ENCODE results near the gene SBF2. TPM values are rescaled to one million over a fixed set of nuclear protein-coding genes. Genes with fewer than 3 reads are reported as not detected.

Gene SBF2
- total and polyA plus RNA-seq, 2 of the 13 experiments (the other 11 are each of a cell fraction or from before 2014, with no cell fraction given) = 24.0 to 45.8 TPM

DNA sequence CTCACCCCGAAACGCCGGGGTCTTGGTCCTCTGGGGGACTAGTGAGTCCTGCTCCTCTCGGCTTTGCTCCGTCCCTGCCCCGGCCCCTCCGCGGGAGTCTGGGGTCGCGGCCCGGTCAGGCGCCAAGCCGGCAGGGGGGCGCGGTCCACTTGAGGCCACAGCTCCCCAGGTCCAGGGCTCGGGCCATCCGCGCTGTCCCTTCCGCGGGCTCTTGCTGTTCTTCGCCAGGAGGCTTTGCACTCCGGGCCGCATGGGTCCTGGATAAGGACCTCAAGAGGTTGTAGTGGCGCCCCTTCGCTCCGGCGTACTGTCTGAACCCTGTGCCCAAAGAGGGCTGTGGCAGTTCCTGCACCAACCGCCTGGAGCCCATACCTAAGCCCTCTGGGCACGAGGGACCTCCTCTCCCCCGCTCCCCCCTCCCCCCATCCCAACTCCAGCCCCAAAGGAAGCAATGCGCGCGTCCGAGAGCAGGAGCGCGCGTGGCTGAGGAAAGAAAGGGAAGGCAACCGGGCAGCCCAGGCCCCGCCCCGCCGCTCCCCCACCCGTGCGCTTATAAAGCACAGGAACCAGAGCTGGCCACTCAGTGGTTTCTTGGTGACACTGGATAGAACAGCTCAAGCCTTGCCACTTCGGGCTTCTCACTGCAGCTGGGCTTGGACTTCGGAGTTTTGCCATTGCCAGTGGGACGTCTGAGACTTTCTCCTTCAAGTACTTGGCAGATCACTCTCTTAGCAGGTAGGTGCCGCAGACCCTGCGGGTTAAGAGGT is 10.7 kb upstream of the SBF2 start, which contains the start of gene ADM (continued):
- TF ChIP-seq SMAD9 (CRISPR knock-in tag; IDR thresholded peaks at IDR 0.05) (0 out of 2 replicates have a peak, but pooled peaks have one; percentile 40), ZNF160 (CRISPR knock-in tag; IDR thresholded peaks at IDR 0.05) (no peak), KDM5A (IDR thresholded peaks at IDR 0.05; ENCODE audit: borderline replicate concordance, low read length) (peak; percentile 43; the same call in 1 of the 2 replicates), GPN1 (CRISPR knock-in tag; IDR thresholded peaks at IDR 0.05; ENCODE audit: borderline replicate concordance) (no peak), MYNN (CRISPR knock-in tag; IDR thresholded peaks at IDR 0.05; ENCODE audit: low read depth) (no peak), PRDM4 (CRISPR knock-in tag; IDR thresholded peaks at IDR 0.05; ENCODE audit: borderline replicate concordance) (no peak), ZNF503 (CRISPR knock-in tag; IDR thresholded peaks at IDR 0.05) (no peak; the same call in 1 of the 2 replicates), SALL1 (CRISPR knock-in tag; IDR thresholded peaks at IDR 0.05) (peak; percentile 56), ZNF441 (CRISPR knock-in tag; IDR thresholded peaks at IDR 0.05; ENCODE audit: borderline replicate concordance) (no peak; the same call in 1 of the 2 replicates), PITX1 (CRISPR knock-in tag; IDR thresholded peaks at IDR 0.05) (peak; percentile 70), BRD4 (CRISPR knock-in tag; IDR thresholded peaks at IDR 0.05) (peak; percentile 10; the same call in 1 of the 2 replicates), JUND (CRISPR knock-in tag; IDR thresholded peaks at IDR 0.05) (no peak), ZNF672 (CRISPR knock-in tag; IDR thresholded peaks at IDR 0.05) (no peak), HOXA3 (CRISPR knock-in tag; IDR thresholded peaks at IDR 0.05) (peak; percentile 63), THRA (CRISPR knock-in tag; IDR thresholded peaks at IDR 0.05; ENCODE audit: borderline replicate concordance) (peak; percentile 55), ZNF513 (CRISPR knock-in tag; conservative IDR thresholded peaks at IDR 0.05) (no peak), KDM2A (CRISPR knock-in tag; IDR thresholded peaks at IDR 0.05; ENCODE audit: borderline replicate concordance, low read depth) (peak; percentile 80), ADNP (CRISPR knock-in tag; IDR thresholded peaks at IDR 0.05) (no peak), RFX3 (CRISPR knock-in tag; IDR thresholded peaks at IDR 0.05) (no peak)
- TF ChIP-seq, protein P1, sequence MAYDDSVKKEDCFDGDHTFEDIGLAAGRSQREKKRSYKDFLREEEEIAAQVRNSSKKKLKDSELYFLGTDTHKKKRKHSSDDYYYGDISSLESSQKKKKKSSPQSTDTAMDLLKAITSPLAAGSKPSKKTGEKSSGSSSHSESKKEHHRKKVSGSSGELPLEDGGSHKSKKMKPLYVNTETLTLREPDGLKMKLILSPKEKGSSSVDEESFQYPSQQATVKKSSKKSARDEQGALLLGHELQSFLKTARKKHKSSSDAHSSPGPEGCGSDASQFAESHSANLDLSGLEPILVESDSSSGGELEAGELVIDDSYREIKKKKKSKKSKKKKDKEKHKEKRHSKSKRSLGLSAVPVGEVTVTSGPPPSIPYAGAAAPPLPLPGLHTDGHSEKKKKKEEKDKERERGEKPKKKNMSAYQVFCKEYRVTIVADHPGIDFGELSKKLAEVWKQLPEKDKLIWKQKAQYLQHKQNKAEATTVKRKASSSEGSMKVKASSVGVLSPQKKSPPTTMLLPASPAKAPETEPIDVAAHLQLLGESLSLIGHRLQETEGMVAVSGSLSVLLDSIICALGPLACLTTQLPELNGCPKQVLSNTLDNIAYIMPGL (CRISPR knock-in tag; IDR thresholded peaks at IDR 0.05; ENCODE audit: borderline replicate concordance in 1 of 2, low read depth in 1 of 2) = peak; percentile 92 to 96
